Coronary artery (tissue), 2 donors: ENCODE data around the gene RINL.

Source experiments
- DNase-seq: peaks from one replicate; pipeline ENCODE4 v3.0.0-alpha.2; 2017; ENCODE audit warnings: low spot score
- H3K27ac ChIP-seq, 2 donors: fragments of 200-600 bp; sonication (generic); one replicate each; pipeline ENCODE4 v1.5.1; 2016 to 2019
- H3K4me3 ChIP-seq: fragments of 200-600 bp; sonication (generic); 2 replicates; pipeline ENCODE4 v1.5.1; 2016; ENCODE audit warnings: mild to moderate bottlenecking, moderate library complexity
- CTCF ChIP-seq: fragments of 200-600 bp; sonication (generic); IDR thresholded peaks from one replicate; pipeline ENCODE4 v1.5.1; 2019; ENCODE audit warnings: antibody characterized with exemption

Gene RINL

GRCh38 chr19:38840583-38840968 is 37.5 kb downstream of the RINL start:
- no peak overlapping the region for H3K4me3 ChIP-seq
- TF ChIP-seq CTCF: no peak
- H3K27ac ChIP-seq: no peak overlapping the region
- no peak for DNase-seq

GRCh38 chr19:38839816-38840582 is 38.1 kb downstream of the RINL start:
- DNase-seq: no peak
- Histone ChIP-seq H3K4me3 (no peak overlapping the region), H3K27ac (peak overlapping the region in 1 of 2 donors; percentile 24)
- TF ChIP-seq CTCF: no peak

DNA sequence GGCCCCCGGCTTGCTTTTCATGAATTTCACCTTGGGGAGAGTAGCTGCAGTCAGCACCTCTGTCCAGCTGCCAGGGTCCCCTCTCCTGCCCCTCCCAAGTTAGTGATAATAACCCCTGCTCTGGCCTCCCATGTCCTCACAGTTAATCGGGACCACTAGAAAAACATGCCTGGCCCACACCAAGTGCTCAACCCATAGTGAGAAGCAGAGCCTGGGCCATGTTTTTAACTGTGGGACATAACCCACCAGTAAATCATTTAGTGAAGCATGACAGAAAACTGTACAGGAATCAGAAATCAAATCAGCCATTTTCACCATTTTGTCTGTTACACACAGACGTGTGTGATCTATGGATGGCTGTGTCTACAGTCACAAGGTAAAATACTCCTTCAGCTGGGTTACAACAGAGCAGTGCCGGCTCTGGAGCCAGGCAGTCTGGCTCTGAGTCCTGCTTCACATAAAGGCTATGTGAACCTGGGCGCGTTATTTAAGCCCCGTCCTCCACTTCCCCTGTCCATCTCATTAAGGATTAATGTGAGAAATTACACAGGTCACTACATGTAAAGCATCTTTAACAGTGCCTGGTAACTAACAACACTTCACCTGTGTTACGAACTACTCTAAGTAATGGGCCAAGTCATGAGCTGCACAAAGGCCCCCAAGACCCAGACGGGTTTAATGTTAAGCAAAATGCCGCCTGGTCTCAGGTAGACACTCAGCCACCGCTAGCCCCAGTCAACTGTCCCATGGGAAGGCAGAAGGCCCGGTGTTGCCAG is 38.9 kb downstream of the RINL start:
- no peak for DNase-seq
- peak overlapping the region in 1 of 2 donors; percentile 4 for H3K27ac ChIP-seq
- no peak overlapping the region for H3K4me3 ChIP-seq
- no peak for TF ChIP-seq CTCF

DNA sequence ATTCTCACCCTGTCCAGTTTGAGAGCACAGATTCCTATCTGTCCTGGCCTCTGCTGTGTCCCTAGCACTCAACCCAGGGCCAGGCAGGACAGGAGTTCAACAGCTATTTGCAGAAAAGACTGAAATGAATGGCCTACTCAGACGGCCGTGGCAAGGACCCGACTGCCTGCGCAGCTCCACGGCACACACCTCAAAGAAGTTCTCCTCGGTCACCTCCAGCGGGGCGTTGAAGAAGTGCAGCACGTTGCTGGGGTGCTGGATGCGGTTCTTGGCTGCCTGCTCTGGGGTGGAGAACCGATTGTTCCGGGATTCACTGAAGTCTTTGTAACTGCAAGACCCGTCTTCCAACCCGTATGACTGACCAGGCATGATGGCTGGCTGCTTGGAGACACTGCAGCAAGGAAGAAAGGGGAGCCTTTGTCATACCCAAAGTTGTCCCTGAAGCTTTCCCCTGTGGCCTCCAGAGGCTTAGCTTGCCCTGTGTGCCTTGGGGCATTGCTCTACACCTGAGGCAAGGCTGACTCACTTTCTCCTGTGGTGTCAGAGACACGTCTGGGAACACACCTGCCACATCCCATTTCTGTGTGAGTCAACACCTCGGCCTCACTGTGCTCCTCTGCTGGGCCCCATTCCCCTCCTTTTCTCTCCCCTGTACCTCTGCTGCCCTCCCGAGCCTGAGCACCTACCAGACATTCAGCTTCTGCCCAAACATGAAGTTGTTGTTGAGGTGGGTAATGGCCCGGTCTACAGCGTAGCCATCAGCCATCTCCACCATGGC is 39.7 kb downstream of the RINL start:
- TF ChIP-seq CTCF: no peak
- DNase-seq: no peak
- Histone ChIP-seq H3K4me3 (no peak overlapping the region), H3K27ac (peak overlapping the region in 1 of 2 donors; percentile 4)

GRCh38 chr19:38837656-38838121 is 40.4 kb downstream of the RINL start:
- no peak for TF ChIP-seq CTCF
- Histone ChIP-seq H3K4me3 (no peak overlapping the region), H3K27ac (no peak overlapping the region)
- no peak for DNase-seq

- H3K27ac ChIP-seq: no peak overlapping the region
- no peak for TF ChIP-seq CTCF
- no peak overlapping the region for H3K4me3 ChIP-seq
- no peak for DNase-seq
These were observed 41.0 kb downstream of the RINL start for GRCh38 chr19:38836983-38837626.
